HepG2 (cell line): ENCODE measurements around the gene BCL7A.

Experiments used
- POLR2A ChIP-seq, 2 experiments: IDR thresholded peaks; 2 replicates each; pipeline ENCODE4 v1.6.1; 2011; ENCODE audit warnings: low read depth in 2 of 2, low read length in 2 of 2, mild to moderate bottlenecking in 1 of 2, moderate library complexity in 1 of 2; ENCODE audit not compliant: insufficient read depth in 1 of 2
- RELA ChIP-seq: sonication (generic); formaldehyde crosslinking; IDR thresholded peaks from 2 replicates; pipeline ENCODE4 v1.4.0; 2020; ENCODE audit warnings: missing genetic modification reagents
- TBP ChIP-seq: sonication (generic); formaldehyde crosslinking; IDR thresholded peaks from 2 replicates; pipeline ENCODE4 v1.5.0; 2020; ENCODE audit warnings: missing genetic modification reagents
- ZKSCAN1 ChIP-seq: fragments of 150-350 bp; IDR thresholded peaks from 2 replicates; pipeline ENCODE4 v1.6.1; 2014; ENCODE audit warnings: low read length
- TF ChIP-seq, protein P1 (sequence below): sonication (generic); formaldehyde crosslinking; IDR thresholded peaks from 2 replicates; pipeline ENCODE4 v1.5.0; 2020; ENCODE audit warnings: mild to moderate bottlenecking, missing genetic modification reagents, moderate library complexity
- TF ChIP-seq, protein P2 (sequence below): sonication (generic); formaldehyde crosslinking; IDR thresholded peaks from 2 replicates; pipeline ENCODE4 v1.9.0; 2022; ENCODE audit warnings: missing genetic modification reagents, mild to moderate bottlenecking, borderline replicate concordance
- TF ChIP-seq, protein P3 (sequence below): sonication (generic); formaldehyde crosslinking; IDR thresholded peaks from 2 replicates; pipeline ENCODE4 v1.8.1; 2023; ENCODE audit warnings: missing genetic modification reagents, inconsistent platforms, borderline replicate concordance
- TF ChIP-seq, protein P4 (sequence below): sonication (generic); formaldehyde crosslinking; IDR thresholded peaks from 2 replicates; pipeline ENCODE4 v1.5.0; 2020; ENCODE audit warnings: missing genetic modification reagents
- TF ChIP-seq, protein P5 (sequence below): sonication (generic); formaldehyde crosslinking; conservative IDR thresholded peaks from 2 replicates; pipeline ENCODE4 v1.4.0; 2020; ENCODE audit warnings: missing genetic modification reagents

DNA sequence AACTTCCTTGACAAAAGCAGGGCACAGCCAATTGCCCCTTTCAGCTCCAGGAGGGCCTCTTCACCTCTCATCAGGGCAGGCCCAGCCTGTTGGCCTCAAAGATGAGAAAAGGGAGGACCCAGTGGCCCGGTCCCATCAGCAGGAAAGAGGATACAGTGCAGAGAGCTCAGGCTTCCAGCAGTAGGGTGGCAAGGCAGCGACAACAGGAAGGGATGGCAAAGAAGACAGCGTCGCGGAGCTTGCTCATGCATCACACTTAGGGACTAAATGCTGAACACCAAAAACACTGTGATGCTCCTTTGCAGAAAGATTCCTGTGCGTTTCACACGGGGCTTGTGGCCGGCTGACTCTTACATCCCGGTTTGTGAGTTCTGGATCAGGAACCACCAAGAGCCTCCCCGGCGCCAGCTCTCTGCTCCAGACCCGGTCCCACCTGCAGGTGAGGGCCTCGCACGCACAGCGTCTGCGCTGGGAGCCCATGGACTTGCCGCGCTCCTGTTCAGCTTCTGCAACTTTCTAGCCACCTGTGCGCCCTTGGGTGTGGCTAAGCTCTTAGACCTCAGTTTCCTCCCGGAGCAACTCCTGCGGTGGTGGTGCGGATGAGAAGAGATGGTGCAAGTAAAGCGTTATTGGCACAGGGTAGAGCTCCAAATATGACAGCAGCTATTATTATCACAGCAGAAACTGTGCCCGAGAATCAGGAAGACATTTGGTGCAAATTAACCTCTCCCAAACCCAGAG is 15.3 kb upstream of the BCL7A start:
- TF ChIP-seq, protein P1, sequence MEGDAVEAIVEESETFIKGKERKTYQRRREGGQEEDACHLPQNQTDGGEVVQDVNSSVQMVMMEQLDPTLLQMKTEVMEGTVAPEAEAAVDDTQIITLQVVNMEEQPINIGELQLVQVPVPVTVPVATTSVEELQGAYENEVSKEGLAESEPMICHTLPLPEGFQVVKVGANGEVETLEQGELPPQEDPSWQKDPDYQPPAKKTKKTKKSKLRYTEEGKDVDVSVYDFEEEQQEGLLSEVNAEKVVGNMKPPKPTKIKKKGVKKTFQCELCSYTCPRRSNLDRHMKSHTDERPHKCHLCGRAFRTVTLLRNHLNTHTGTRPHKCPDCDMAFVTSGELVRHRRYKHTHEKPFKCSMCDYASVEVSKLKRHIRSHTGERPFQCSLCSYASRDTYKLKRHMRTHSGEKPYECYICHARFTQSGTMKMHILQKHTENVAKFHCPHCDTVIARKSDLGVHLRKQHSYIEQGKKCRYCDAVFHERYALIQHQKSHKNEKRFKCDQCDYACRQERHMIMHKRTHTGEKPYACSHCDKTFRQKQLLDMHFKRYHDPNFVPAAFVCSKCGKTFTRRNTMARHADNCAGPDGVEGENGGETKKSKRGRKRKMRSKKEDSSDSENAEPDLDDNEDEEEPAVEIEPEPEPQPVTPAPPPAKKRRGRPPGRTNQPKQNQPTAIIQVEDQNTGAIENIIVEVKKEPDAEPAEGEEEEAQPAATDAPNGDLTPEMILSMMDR (CRISPR knock-in tag): no peak
- TF ChIP-seq POLR2A (IDR thresholded peaks at IDR 0.05; ENCODE audit: insufficient read depth in 1 of 2, low read depth in 2 of 2, low read length in 2 of 2): no peak
- TF ChIP-seq, protein P2, sequence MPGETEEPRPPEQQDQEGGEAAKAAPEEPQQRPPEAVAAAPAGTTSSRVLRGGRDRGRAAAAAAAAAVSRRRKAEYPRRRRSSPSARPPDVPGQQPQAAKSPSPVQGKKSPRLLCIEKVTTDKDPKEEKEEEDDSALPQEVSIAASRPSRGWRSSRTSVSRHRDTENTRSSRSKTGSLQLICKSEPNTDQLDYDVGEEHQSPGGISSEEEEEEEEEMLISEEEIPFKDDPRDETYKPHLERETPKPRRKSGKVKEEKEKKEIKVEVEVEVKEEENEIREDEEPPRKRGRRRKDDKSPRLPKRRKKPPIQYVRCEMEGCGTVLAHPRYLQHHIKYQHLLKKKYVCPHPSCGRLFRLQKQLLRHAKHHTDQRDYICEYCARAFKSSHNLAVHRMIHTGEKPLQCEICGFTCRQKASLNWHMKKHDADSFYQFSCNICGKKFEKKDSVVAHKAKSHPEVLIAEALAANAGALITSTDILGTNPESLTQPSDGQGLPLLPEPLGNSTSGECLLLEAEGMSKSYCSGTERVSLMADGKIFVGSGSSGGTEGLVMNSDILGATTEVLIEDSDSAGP (CRISPR knock-in tag): no peak
- TF ChIP-seq, protein P3, sequence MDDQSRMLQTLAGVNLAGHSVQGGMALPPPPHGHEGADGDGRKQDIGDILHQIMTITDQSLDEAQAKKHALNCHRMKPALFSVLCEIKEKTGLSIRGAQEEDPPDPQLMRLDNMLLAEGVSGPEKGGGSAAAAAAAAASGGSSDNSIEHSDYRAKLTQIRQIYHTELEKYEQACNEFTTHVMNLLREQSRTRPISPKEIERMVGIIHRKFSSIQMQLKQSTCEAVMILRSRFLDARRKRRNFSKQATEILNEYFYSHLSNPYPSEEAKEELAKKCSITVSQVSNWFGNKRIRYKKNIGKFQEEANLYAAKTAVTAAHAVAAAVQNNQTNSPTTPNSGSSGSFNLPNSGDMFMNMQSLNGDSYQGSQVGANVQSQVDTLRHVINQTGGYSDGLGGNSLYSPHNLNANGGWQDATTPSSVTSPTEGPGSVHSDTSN (CRISPR knock-in tag): no peak
- TF ChIP-seq TBP (CRISPR knock-in tag): no peak
- no peak for TF ChIP-seq RELA
- no peak for TF ChIP-seq ZKSCAN1
- TF ChIP-seq, protein P4, sequence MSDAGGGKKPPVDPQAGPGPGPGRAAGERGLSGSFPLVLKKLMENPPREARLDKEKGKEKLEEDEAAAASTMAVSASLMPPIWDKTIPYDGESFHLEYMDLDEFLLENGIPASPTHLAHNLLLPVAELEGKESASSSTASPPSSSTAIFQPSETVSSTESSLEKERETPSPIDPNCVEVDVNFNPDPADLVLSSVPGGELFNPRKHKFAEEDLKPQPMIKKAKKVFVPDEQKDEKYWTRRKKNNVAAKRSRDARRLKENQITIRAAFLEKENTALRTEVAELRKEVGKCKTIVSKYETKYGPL (CRISPR knock-in tag): no peak
- TF ChIP-seq, protein P5, sequence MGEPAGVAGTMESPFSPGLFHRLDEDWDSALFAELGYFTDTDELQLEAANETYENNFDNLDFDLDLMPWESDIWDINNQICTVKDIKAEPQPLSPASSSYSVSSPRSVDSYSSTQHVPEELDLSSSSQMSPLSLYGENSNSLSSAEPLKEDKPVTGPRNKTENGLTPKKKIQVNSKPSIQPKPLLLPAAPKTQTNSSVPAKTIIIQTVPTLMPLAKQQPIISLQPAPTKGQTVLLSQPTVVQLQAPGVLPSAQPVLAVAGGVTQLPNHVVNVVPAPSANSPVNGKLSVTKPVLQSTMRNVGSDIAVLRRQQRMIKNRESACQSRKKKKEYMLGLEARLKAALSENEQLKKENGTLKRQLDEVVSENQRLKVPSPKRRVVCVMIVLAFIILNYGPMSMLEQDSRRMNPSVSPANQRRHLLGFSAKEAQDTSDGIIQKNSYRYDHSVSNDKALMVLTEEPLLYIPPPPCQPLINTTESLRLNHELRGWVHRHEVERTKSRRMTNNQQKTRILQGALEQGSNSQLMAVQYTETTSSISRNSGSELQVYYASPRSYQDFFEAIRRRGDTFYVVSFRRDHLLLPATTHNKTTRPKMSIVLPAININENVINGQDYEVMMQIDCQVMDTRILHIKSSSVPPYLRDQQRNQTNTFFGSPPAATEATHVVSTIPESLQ (CRISPR knock-in tag): no peak
